Caco-2 (cell line): ENCODE measurements around the gene MAML2. TPM values are rescaled to one million over a fixed set of nuclear protein-coding genes. Genes with fewer than 3 reads are reported as not detected.
A peak's percentile ranks its signal among the peaks of the same experiment; 100 is the strongest.

Experiments used
- BruUV-seq: library from RNA; stranded (reverse); fragments of 400-500 nt; replicated peaks from 2 replicates; lab custom pipeline; 2021; lab: Mats Ljungman, UMichigan
- CTCF ChIA-PET: fragments of 300-600 bp; sonication (Branson Sonifier 250); formaldehyde crosslinking; loops from one replicate; lab custom pipeline; 2022; ENCODE audit warnings: antibody characterized with exemption; lab: Charles Lee
- POLR2A ChIA-PET: fragments of 300-600 bp; sonication (Branson Sonifier 250); formaldehyde crosslinking; loops from one replicate; lab custom pipeline; 2022; ENCODE audit warnings: antibody characterized with exemption; lab: Charles Lee
- DNase-seq, 2 experiments: peaks; one replicate each; pipeline versions ENCODE4 v3.0.0 to v3.0.0-alpha.2; 2020 to 2022
- H3K27me3 ChIP-seq: replicated peaks from 2 replicates; pipeline ENCODE4 v1.6.0; 2011; ENCODE audit warnings: low read length; ENCODE audit not compliant: control insufficient read depth, insufficient read depth
- H3K36me3 ChIP-seq: 2 replicates; pipeline ENCODE4 v1.5.1; 2011; ENCODE audit warnings: low read length; ENCODE audit not compliant: control insufficient read depth, insufficient read depth
- H3K4me1 ChIP-seq: fragments of 250-450 bp; sonication (Bioruptor Pico); 2 replicates; pipeline ENCODE4 v1.5.1; 2020; ENCODE audit warnings: mild to moderate bottlenecking
- H3K4me3 ChIP-seq: 2 replicates; pipeline ENCODE4 v1.5.1; 2011; ENCODE audit warnings: low read depth, mild to moderate bottlenecking, control low read depth, low read length
- H3K9me3 ChIP-seq: fragments of 250-450 bp; sonication (Bioruptor Pico); 2 replicates; pipeline ENCODE4 v1.5.1; 2020; ENCODE audit warnings: mild to moderate bottlenecking, moderate library complexity
- H3K27ac Mint-ChIP-seq: one replicate; pipeline ENCODE4 v1.8.0; 2022; ENCODE audit warnings: mixed read lengths; ENCODE audit not compliant: unreplicated experiment
- H3K27me3 Mint-ChIP-seq: one replicate; pipeline ENCODE4 v1.8.0; 2022; ENCODE audit warnings: mixed read lengths; ENCODE audit not compliant: insufficient read depth, unreplicated experiment
- H3K36me3 Mint-ChIP-seq: one replicate; pipeline ENCODE4 v1.8.0; 2022; ENCODE audit warnings: mild to moderate bottlenecking, mixed read lengths; ENCODE audit not compliant: insufficient read depth, unreplicated experiment
- H3K4me1 Mint-ChIP-seq: one replicate; pipeline ENCODE4 v1.8.0; 2022; ENCODE audit warnings: low read depth, mixed read lengths; ENCODE audit not compliant: unreplicated experiment
- H3K4me3 Mint-ChIP-seq: one replicate; pipeline ENCODE4 v1.8.0; 2022; ENCODE audit warnings: mild to moderate bottlenecking, moderate library complexity, mixed read lengths; ENCODE audit not compliant: unreplicated experiment
- H3K9me3 Mint-ChIP-seq: one replicate; pipeline ENCODE4 v1.8.0; 2022; ENCODE audit warnings: mixed read lengths; ENCODE audit not compliant: unreplicated experiment
- intact Hi-C: fragments of 100-400 bp; cut with micrococcal nuclease; formaldehyde crosslinking; loops from one replicate; pipeline ENCODE4 v1.10.0; 2022; ENCODE audit not compliant: unreplicated experiment
- total RNA-seq: library from RNA; stranded (reverse); gene quantifications from 2 replicates; pipeline ENCODE4 v1.2.3, GENCODE V29; 2022
- TF ChIP-seq, protein P1 (sequence below), 2 experiments: fragments of 200-600 bp in 1 of 2; IDR thresholded peaks; 1 replicate in 1 of 2; 2 replicates in 1 of 2; pipeline versions ENCODE4 v1.5.1 to v1.8.0; 2011 to 2022; ENCODE audit warnings: antibody characterized with exemption in 1 of 2, control low read depth in 1 of 2, inconsistent platforms in 1 of 2, low read depth in 1 of 2, low read length in 1 of 2, mild to moderate bottlenecking in 1 of 2, moderate library complexity in 1 of 2; ENCODE audit not compliant: insufficient read depth in 1 of 2, severe bottlenecking in 1 of 2, unreplicated experiment in 1 of 2

The MAML2 gene
- total RNA-seq, 1 experiment from 2014 or later, result 11.5 TPM

DNA sequence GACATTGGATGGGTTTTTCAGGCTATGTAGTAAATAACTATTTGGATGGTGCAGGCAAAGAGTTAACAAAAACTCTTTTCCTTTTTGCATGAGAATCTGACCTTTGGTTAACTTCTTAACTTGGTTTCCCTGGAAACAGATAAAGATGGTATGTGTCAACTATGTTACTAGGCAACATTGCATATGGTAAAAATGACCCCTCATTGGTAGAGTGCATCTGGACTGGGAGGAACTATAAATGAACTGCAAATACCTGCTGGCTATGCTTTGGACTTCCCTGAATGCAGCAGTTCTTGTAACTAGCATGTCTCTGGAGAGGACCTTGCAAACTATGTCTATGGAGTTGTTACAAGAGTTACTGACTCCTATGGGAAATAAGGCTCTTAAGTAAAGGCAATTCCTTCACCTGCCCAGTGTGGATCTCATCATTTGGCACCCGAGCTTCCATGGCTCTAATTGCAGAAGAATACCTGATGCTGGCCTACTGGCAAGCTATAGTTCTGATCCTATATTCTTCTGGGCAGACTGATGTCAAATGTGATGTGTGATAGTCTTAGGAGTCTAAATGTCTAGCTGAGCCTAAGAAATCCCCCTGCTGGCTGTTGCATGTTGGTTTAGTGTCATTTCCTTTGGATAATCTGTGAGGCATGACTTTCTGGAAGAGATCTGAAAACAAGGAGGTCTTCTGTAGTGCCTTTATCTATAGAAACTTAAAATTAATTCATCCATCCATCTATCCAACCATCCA lies 292.4 kb downstream of the MAML2 start:
- Histone ChIP-seq H3K9me3 (0 out of 2 replicates have a peak, but pooled peaks cover 4% of the 10 kb centered on the region), H3K4me1 (peaks cover 61% of the 10 kb centered on the region), H3K27me3 (no peaks in the 10 kb centered on the region), H3K36me3 (no peaks in the 10 kb centered on the region), H3K4me3 (no peak overlapping the region)
- ChIA-PET POLR2A (interaction anchor here (0.6 kb wide), 2 partner anchors 200 to 271 kb away, joined by 4 read pairs; no protein-coding TSS in a partner anchor), CTCF (interaction anchor here (0.6 to 2.4 kb wide), 5 partner anchors 13 to 343 kb away, joined by 3 to 10 read pairs (median 4); partner anchors contain the start of gene MAML2)
- H3K27ac Mint-ChIP-seq, result peak overlapping the region; percentile 91
- H3K4me1 Mint-ChIP-seq, result peaks cover 67% of the 10 kb centered on the region
- BruUV-seq, result TSS peak; percentile 99
- intact Hi-C loops, result loop anchor here (1.0 to 2.0 kb wide), 11 partner anchors 38 to 339 kb away; partner anchors contain the start of genes CCDC82 and MAML2
- H3K36me3 Mint-ChIP-seq, result no peaks in the 10 kb centered on the region
- H3K4me3 Mint-ChIP-seq, result peak overlapping the region; percentile 33
- no peaks in the 10 kb centered on the region for H3K27me3 Mint-ChIP-seq
- TF ChIP-seq, protein P1, sequence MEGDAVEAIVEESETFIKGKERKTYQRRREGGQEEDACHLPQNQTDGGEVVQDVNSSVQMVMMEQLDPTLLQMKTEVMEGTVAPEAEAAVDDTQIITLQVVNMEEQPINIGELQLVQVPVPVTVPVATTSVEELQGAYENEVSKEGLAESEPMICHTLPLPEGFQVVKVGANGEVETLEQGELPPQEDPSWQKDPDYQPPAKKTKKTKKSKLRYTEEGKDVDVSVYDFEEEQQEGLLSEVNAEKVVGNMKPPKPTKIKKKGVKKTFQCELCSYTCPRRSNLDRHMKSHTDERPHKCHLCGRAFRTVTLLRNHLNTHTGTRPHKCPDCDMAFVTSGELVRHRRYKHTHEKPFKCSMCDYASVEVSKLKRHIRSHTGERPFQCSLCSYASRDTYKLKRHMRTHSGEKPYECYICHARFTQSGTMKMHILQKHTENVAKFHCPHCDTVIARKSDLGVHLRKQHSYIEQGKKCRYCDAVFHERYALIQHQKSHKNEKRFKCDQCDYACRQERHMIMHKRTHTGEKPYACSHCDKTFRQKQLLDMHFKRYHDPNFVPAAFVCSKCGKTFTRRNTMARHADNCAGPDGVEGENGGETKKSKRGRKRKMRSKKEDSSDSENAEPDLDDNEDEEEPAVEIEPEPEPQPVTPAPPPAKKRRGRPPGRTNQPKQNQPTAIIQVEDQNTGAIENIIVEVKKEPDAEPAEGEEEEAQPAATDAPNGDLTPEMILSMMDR (IDR thresholded peaks at IDR 0.05; ENCODE audit: insufficient read depth in 1 of 2, low read depth in 1 of 2, low read length in 1 of 2, severe bottlenecking in 1 of 2, unreplicated experiment in 1 of 2), result peak in 1 of 2 experiments; percentile 37
- peak; percentile 83 to 91 for DNase-seq
- H3K9me3 Mint-ChIP-seq, result peaks cover 11% of the 10 kb centered on the region

GRCh38 chr11:96049426-96049825 lies 293.6 kb downstream of the MAML2 start:
- DNase-seq, result no peak
- Mint-ChIP-seq H3K9me3 (peaks cover 11% of the 10 kb centered on the region), H3K4me1 (peaks cover 57% of the 10 kb centered on the region), H3K27ac (peak overlapping the region; percentile 91), H3K27me3 (no peaks in the 10 kb centered on the region), H3K4me3 (no peak overlapping the region), H3K36me3 (no peaks in the 10 kb centered on the region)
- TF ChIP-seq, protein P1 (IDR thresholded peaks at IDR 0.05; ENCODE audit: insufficient read depth in 1 of 2, low read depth in 1 of 2, low read length in 1 of 2, severe bottlenecking in 1 of 2, unreplicated experiment in 1 of 2), result no peak
- Histone ChIP-seq H3K27me3 (no peaks in the 10 kb centered on the region), H3K4me3 (no peak overlapping the region), H3K4me1 (peaks cover 50% of the 10 kb centered on the region), H3K9me3 (0 out of 2 replicates have a peak, but pooled peaks cover 4% of the 10 kb centered on the region), H3K36me3 (no peaks in the 10 kb centered on the region)
- intact Hi-C loops, result no loop called here
- no TSS peak for BruUV-seq
- ChIA-PET POLR2A (interaction anchor here (0.6 to 1.0 kb wide), 3 partner anchors 40 to 194 kb away, joined by 3 to 9 read pairs (median 3); partner anchors contain the start of gene MTMR2), CTCF (interaction anchor here (2.4 kb wide), 2 partner anchors 200 to 294 kb away, joined by 8 to 10 read pairs; partner anchors contain the start of gene MAML2)

DNA sequence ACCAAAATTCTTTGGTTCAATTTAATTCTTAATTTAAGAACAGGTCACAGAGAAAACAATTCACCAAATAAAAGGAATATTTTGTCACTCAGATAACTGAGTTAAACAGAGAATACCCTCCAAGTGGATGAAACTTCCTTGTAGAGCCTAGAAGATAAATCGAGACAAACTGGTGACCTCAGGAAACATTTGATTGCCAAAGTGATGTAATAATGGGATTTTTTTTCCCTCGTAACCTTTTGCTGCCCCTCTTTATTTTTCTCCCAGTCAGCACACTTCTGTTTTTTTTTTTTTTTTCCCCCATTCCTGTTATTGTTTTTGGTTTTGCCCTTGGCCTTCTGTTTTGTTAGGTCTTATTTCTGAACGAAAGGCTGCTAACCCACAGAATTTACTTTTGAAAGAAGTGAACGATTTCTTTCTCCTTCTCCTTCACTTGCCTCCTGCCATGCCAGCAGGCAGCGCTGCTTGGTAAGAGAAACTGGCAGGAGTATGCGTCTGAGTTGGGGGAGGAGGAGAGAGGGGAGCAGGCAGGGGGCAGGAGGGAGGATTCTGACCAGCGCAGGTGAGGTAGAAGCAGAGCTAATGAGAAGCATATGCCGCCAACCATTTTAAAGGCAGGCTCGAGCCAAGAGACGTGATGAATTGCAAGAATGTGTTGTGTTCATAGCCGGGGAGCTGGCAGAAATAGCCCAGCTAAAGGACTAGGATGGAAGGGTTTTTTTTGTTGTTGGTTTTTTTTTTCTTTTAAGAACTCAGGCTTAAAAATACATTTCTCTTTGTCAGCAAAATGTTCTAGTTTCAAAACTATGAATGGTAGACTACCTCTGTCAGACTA lies 297.2 kb downstream of the MAML2 start:
- Histone ChIP-seq H3K27me3 (no peaks in the 10 kb centered on the region), H3K36me3 (peaks cover 1% of the 10 kb centered on the region; the same call in 1 of the 2 replicates), H3K4me1 (peaks cover 26% of the 10 kb centered on the region), H3K9me3 (0 out of 2 replicates have a peak, but pooled peaks cover 4% of the 10 kb centered on the region), H3K4me3 (no peak overlapping the region)
- intact Hi-C loops, result no loop called here
- CTCF ChIA-PET, result no interaction called here
- H3K9me3 Mint-ChIP-seq, result no peaks in the 10 kb centered on the region
- H3K36me3 Mint-ChIP-seq, result peaks cover 5% of the 10 kb centered on the region
- TF ChIP-seq, protein P1 (IDR thresholded peaks at IDR 0.05; ENCODE audit: insufficient read depth in 1 of 2, low read depth in 1 of 2, low read length in 1 of 2, severe bottlenecking in 1 of 2, unreplicated experiment in 1 of 2), result no peak
- no peaks in the 10 kb centered on the region for H3K27me3 Mint-ChIP-seq
- H3K27ac Mint-ChIP-seq, result no peak overlapping the region
- peaks cover 34% of the 10 kb centered on the region for H3K4me1 Mint-ChIP-seq
- POLR2A ChIA-PET, result no interaction called here
- no peak overlapping the region for H3K4me3 Mint-ChIP-seq
- BruUV-seq, result no TSS peak
- no peak for DNase-seq
